ENCODE results near the gene PDZD7. TPM values are rescaled to one million over a fixed set of nuclear protein-coding genes. Genes with fewer than 3 reads are reported as not detected.
A peak's percentile ranks its signal among the peaks of the same experiment; 100 is the strongest.

Gene PDZD7
- total and polyA plus RNA-seq, 2 of the 8 experiments (the other 6 are each of a cell fraction or from before 2014, with no cell fraction given): 0.88 to 1.6 TPM

- Histone ChIP-seq H3K4me3 (ENCODE audit: extremely low read depth in 1 of 4, insufficient read depth in 2 of 4, low read depth in 3 of 4, low read length in 4 of 4) (peak overlapping the region; percentile 75 to 90 (median 76)), H3K23me2 (ENCODE audit: low read depth, low read length) (peaks cover 17% of the 10 kb centered on the region), H2BK20ac (ENCODE audit: low read length) (peak overlapping the region; percentile 80; the same call in 1 of the 2 replicates), H3K14ac (ENCODE audit: insufficient read length) (no peak overlapping the region), H3K79me2 (ENCODE audit: control insufficient read depth in 1 of 2, insufficient read depth in 2 of 2, low read length in 2 of 2) (peaks cover 0 to 33% of the 10 kb centered on the region in 2 experiments; a peak in 2 of 4 replicates), H3K79me1 (ENCODE audit: low read depth, low read length) (peaks cover 3% of the 10 kb centered on the region), H3K23ac (ENCODE audit: insufficient read length) (no peak overlapping the region), H3K18ac (ENCODE audit: extremely low read depth, low read length) (peak overlapping the region; percentile 93), H4K8ac (ENCODE audit: extremely low read depth, insufficient read depth, low read length) (peak overlapping the region; percentile 82), H2BK5ac (ENCODE audit: low read depth, low read length) (peak overlapping the region; percentile 98), H3K4me1 (replicated peaks in 1 of 4; ENCODE audit: control insufficient read depth in 3 of 4, insufficient read depth in 4 of 4, low read length in 3 of 4) (peaks cover 4 to 24% (median 14%) of the 10 kb centered on the region in 4 experiments), H2BK15ac (ENCODE audit: low read length) (peak overlapping the region; percentile 98; the same call in 1 of the 2 replicates), H4K20me1 (replicated peaks in 1 of 2; ENCODE audit: control insufficient read depth in 1 of 2, insufficient read depth in 2 of 2, low read length in 2 of 2) (peaks cover 0 to 10% of the 10 kb centered on the region in 2 experiments), H2BK120ac (replicated peaks; ENCODE audit: low read depth, low read length) (peak overlapping the region; percentile 7), H3K27ac (ENCODE audit: low read depth, low read length) (peak overlapping the region; percentile 32; the same call in 1 of the 2 replicates), H2AK5ac (ENCODE audit: low read depth, low read length) (peak overlapping the region; percentile 76), H3K9ac (replicated peaks in 1 of 4; ENCODE audit: extremely low read depth in 1 of 4, low read depth in 3 of 4, low read length in 3 of 4) (peak overlapping the region in 3 of 4 experiments; percentile 13 to 88 (median 31); a peak in 5 of 7 replicates), H3K27me3 (replicated peaks in 1 of 4; ENCODE audit: control insufficient read depth in 3 of 4, extremely low read depth in 1 of 4, insufficient read depth in 3 of 4, low read length in 3 of 4) (no peaks in the 10 kb centered on the region), H3K9me3 (ENCODE audit: insufficient read depth in 2 of 2, low read depth in 1 of 2, low read length in 1 of 2) (no peaks in the 10 kb centered on the region), H4K91ac (replicated peaks; ENCODE audit: insufficient read length, low read length) (peak overlapping the region; percentile 97), H3K36me3 (ENCODE audit: control insufficient read depth in 2 of 4, insufficient read depth in 4 of 4, low read length in 3 of 4) (peaks cover 9 to 22% (median 13%) of the 10 kb centered on the region in 4 experiments; a peak in 7 of 8 replicates), H3K4me2 (ENCODE audit: insufficient read depth in 1 of 2, low read depth in 2 of 2, low read length in 2 of 2) (peak overlapping the region; percentile 93 to 99), H2AFZ (ENCODE audit: low read length) (no peak overlapping the region), H3K4ac (replicated peaks; ENCODE audit: insufficient read length, low read depth, low read length) (peak overlapping the region; percentile 99), H4K5ac (ENCODE audit: insufficient read length, low read depth, low read length) (peak overlapping the region; percentile 75), H3K56ac (replicated peaks; ENCODE audit: insufficient read length, low read depth, low read length) (peak overlapping the region; percentile 71), H2BK12ac (ENCODE audit: low read depth, low read length) (peak overlapping the region; percentile 98)
- 14% methylated on average over 23 of the region's 25 CpGs; no CpG with 5 or more reads in 1 of the 2 experiments for WGBS, 2 experiments (ENCODE audit: extremely low coverage in 1 of 2, insufficient coverage in 1 of 2, insufficient read length in 1 of 2, insufficient replicate concordance in 2 of 2, low coverage in 1 of 2, low lambda C conversion rate in 2 of 2, missing lambda C conversion rate in 1 of 2)
- ChIA-PET CTCF (ENCODE audit: partially characterized antibody) (interaction anchor here (0.6 to 26.8 kb wide), 25 partner anchors 9 to 766 kb away, joined by 3 to 464 read pairs (median 4); partner anchors contain the start of genes MRPL43, PDZD7, SEMA4G and SFXN3), POLR2A (ENCODE audit: partially characterized antibody) (interaction anchor here (0.7 to 12.6 kb wide), 6 partner anchors 10 to 45 kb away, joined by 3 to 143 read pairs (median 20); partner anchors contain the start of genes MRPL43, PDZD7, SFXN3 and TWNK)
- DNase-seq (ENCODE audit: low read depth in 1 of 2, low spot score in 2 of 2): peak in 1 of 2 experiments; percentile 80
- FAIRE-seq: no peak
- TF ChIP-seq RXRA (IDR thresholded peaks at IDR 0.05; ENCODE audit: insufficient read depth, low read depth, low read length) (0 out of 2 replicates have a peak, but pooled peaks have one; percentile 44), BRCA1 (IDR thresholded peaks at IDR 0.05; ENCODE audit: low read depth, low read length) (no peak), TCF12 (IDR thresholded peaks at IDR 0.05; ENCODE audit: low read depth, low read length) (peak; percentile 68; the same call in 1 of the 2 replicates)
Measured at GRCh38 chr10:100998183-100998990, 32.5 kb downstream of the PDZD7 start.

Measured in H1 (cell line).